Cerebellar nuclear complex (tissue), 1 donor: Measurements from ENCODE around the gene ECI1.

ENCODE experiments used
- DNase-seq, 2 experiments: peaks; one replicate each; lab custom pipeline; 2025; lab: John Stamatoyannopoulos, UW

The ECI1 gene

DNA sequence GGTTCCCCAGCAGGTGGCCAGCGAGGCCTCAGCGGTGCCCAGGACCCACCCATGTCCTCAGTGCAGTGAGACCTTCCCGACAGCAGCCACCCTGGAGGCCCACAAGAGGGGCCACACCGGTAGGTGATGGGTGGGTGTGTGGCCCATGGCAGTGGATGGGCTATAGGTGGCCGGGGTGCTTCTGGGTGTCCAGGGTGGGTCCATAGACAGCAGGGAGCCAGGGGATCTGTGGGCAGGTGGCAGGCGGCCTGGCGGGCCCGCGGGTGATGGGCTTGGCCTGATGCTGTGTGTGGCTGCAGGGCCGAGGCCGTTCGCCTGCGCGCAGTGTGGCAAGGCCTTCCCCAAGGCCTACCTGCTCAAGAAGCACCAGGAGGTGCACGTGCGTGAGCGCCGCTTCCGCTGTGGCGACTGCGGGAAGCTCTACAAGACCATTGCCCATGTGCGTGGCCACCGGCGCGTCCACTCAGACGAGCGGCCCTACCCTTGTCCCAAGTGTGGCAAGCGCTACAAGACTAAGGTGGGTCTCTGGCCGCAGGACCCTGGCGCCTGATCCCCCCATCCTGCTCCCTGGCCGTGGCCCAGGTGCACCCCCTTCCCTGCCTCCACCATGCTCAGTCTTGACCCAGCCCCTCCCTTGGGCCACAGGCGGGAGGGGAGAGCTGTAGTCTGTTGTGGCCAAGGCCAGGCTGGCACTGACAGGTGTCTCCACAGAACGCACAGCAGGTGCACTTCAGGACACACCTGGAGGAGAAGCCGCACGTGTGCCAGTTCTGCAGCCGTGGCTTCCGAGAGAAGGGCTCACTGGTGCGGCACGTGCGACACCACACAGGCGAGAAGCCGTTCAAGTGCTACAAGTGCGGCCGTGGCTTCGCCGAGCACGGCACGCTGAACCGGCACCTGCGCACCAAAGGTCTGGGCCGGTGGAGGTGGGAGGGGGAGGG is 17.2 kb downstream of the ECI1 start:
- no peak for DNase-seq

- DNase-seq = no peak
Measured at GRCh38 chr16:2233046-2233775, 18.2 kb downstream of the ECI1 start.

GRCh38 chr16:2232094-2232990 is 19.0 kb downstream of the ECI1 start:
- DNase-seq = no peak

- no peak for DNase-seq
Measured at GRCh38 chr16:2231016-2231931, 20.1 kb downstream of the ECI1 start.

GRCh38 chr16:2230376-2230775 is 21.0 kb downstream of the ECI1 start:
- no peak for DNase-seq

DNA sequence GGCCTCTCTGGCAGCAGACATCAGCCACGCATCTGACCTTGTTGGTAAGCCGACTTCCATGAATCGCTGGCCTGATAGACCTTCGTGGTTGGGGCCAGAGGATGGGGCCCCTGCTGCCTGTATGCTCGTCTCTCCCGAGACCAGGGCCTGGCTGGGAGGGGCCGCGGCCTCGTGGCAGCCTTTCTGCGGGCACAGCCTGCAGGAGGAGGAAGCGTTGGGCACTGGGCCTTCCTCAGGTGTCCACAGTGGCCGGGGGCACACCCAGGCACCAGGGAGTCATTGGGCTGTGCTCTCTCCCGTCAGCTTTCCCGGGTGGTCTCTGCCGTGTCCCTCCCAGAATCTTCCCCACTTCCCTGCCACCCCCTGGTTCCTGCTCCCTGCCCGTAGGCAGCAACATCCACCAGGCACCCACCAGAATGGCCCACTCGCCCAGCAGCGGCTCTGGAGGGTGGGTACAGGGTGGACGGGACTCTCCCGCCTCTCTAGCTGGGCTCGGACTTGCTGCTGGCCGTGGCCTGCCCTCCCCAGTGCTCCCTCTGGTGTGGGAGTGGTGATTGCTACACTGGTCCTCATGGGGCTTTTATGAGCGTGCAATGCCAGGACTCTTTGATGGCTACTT is 21.6 kb downstream of the ECI1 start:
- DNase-seq = no peak

- no peak for DNase-seq
Measured at GRCh38 chr16:2229091-2229490, 22.3 kb downstream of the ECI1 start.

- no peak for DNase-seq
Measured at GRCh38 chr16:2228161-2228824, 23.1 kb downstream of the ECI1 start.

DNA sequence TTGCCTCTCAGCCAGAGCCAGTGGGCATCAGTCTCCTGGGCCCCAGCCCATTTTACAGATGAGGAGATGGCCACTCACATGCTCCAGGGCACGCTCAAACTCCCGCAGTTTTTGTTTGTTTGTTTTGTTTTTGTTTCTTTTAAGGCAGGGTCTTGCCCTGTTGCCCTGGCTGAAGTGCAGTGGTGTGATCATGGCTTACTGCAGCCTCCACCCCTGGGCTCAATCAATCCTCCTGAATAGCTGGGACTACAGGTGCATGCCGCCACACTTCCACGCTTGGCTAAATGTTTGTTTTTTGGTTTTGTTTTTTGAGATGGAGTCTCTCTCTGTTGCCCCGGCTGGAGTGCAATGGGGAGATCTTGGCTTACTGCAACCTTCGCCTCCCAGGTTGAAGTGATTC is 24.5 kb downstream of the ECI1 start:
- DNase-seq = no peak

GRCh38 chr16:2226245-2226793 is 25.1 kb downstream of the ECI1 start:
- no peak for DNase-seq

GRCh38 chr16:2223942-2224486 is 27.4 kb downstream of the ECI1 start:
- DNase-seq = no peak

DNA sequence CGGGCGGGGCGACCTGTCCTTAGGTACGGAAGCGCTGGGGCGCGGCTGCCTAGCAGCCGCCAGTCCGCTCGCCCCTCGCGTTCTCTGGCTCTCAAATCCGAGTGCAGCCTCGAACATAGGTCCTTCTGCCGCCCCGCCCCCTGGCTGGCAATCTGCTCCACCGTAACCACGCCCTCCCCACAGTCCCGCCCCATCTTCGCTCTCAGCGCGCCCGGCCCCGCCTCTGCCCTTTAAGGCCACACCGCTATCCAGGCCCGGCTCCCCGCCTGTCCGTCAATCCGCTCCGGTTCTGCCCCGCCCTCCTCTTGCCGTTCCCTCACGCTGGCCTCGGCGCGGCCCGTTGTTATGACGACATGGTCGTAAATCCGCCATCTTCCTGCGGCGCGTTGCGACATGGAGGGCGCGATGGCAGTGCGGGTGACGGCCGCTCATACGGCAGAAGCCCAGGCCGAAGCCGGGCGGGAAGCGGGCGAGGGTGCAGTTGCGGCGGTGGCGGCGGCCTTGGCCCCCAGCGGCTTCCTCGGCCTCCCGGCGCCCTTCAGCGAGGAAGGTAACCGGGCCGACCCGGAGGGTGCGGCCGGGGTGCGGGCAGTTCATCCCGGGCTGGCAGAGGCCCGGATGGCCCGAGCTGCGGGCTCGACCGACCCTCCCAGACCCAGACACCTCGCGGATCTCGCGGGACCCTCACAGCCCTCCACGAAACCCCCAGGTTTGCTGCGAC is 28.0 kb downstream of the ECI1 start, which contains the start of gene E4F1:
TSS of gene E4F1 (plus strand) at position 371 of the 721 bp plus-strand sequence. CDS start at position 394, 23 bp downstream.
- DNase-seq = peak; percentile 92 to 97

- DNase-seq = no peak
Measured at GRCh38 chr16:2216330-2216729, 35.1 kb downstream of the ECI1 start.

DNA sequence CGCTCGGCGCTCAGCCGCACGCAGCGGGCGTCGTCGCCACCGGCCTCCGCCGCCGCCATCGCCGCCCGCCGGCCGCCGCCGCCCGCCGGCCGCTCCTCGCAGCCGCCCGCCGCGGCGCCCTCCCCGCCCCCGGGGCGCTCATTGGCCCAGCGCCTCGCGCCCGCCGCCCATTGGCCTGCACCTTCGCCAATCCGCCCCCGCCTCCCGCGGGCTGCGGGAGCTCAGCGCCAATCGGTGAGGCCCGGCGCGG is 36.7 kb downstream of the ECI1 start, which contains the start of gene PGP:
TSS of gene PGP (minus strand) at position 122 of the 250 bp plus-strand sequence. CDS start at position 59, 63 bp downstream.
- DNase-seq = peak in 1 of 2 experiments; percentile 83

- DNase-seq = no peak
Measured at GRCh38 chr16:2213817-2214718, 37.3 kb downstream of the ECI1 start.

GRCh38 chr16:2212362-2213324 is 38.7 kb downstream of the ECI1 start:
- DNase-seq = peak in 1 of 2 experiments; percentile 7
